ENCODE measurements around the gene CDH20.

Gene CDH20

GRCh38 chr18:61589724-61590065 is 256.5 kb downstream of the CDH20 start:
- Histone ChIP-seq H3K4me3 (ENCODE audit: low read depth, low read length) (no peak overlapping the region), H3K9me3 (ENCODE audit: control insufficient read depth, insufficient read depth, low read length) (no peaks in the 10 kb centered on the region), H3K9ac (ENCODE audit: low read depth, low read length) (no peak overlapping the region), H3K27me3 (ENCODE audit: control insufficient read depth, insufficient read depth, low read length) (no peaks in the 10 kb centered on the region), H3K4me1 (ENCODE audit: control insufficient read depth, insufficient read depth, low read length) (no peaks in the 10 kb centered on the region), H3K27ac (ENCODE audit: low read depth, low read length) (no peak overlapping the region), H3K36me3 (ENCODE audit: control insufficient read depth, insufficient read depth, low read length) (no peaks in the 10 kb centered on the region)

DNA sequence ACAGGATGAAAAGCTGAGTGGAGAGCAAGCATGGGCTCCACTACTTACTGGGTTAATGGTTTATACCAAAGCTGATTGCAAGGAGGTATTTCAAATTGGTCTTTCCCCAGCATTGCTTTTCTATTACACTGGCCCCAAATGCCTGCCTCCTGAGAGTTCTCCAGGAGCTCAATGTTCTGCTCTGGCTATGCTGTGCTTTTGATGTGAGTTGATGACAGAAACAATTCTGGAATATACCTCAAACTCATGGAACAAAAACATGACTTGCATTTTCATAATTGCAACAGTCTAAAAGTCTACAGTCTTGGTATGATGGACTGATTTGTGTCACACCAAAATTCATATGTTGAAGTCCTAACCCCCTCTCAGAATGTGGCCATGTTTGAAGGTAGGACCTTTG is 258.0 kb downstream of the CDH20 start:
- no peak overlapping the region for H3K27ac ChIP-seq (ENCODE audit: low read depth, low read length)

DNA sequence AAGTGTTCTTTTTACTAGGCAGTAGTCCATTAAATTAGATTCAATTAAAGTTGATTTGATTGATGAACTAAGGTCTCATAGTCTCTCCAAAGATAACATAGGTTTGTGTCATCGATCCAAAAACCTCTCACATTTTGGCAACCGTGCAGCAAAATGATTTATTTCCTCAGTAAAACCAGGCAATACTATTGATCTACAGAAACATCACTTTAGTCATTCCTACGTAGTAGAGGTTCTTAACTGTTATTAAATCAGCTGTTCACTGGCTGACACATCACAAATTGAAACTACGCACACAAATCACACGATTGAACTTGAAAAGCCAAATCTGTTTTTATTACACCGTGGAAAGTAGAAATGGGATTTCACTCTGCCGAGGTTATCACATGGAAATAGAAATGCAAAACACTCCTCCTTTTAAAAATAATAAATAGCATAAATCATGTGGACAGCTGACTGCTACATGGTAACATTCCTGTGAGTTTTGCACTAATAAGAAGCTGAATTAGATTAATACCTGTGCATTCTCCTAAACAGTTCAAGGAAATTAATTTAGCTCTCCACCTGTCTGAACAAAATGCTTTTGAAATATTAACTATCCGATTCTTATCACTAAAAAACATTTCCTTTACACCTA is 262.5 kb downstream of the CDH20 start:
- Histone ChIP-seq H3K27me3 (ENCODE audit: control insufficient read depth, insufficient read depth, low read length) (no peaks in the 10 kb centered on the region), H3K27ac (ENCODE audit: low read depth, low read length) (no peak overlapping the region), H3K9ac (ENCODE audit: low read depth, low read length) (no peak overlapping the region), H3K36me3 (ENCODE audit: control insufficient read depth, insufficient read depth, low read length) (no peaks in the 10 kb centered on the region), H3K4me1 (ENCODE audit: control insufficient read depth, insufficient read depth, low read length) (peaks cover 12% of the 10 kb centered on the region; the same call in 1 of the 2 replicates), H3K4me3 (ENCODE audit: low read depth, low read length) (no peak overlapping the region), H3K9me3 (ENCODE audit: control insufficient read depth, insufficient read depth, low read length) (no peaks in the 10 kb centered on the region)

More for the DNA sequence above, 258.0 kb downstream of the CDH20 start:
- no peak overlapping the region for H3K9ac ChIP-seq (ENCODE audit: low read depth, low read length)
- no peaks in the 10 kb centered on the region for H3K36me3 ChIP-seq (ENCODE audit: control insufficient read depth, insufficient read depth, low read length)
- H3K27me3 ChIP-seq (ENCODE audit: control insufficient read depth, insufficient read depth, low read length) = no peaks in the 10 kb centered on the region
- no peaks in the 10 kb centered on the region for H3K4me1 ChIP-seq (ENCODE audit: control insufficient read depth, insufficient read depth, low read length)
- no peak overlapping the region for H3K4me3 ChIP-seq (ENCODE audit: low read depth, low read length)
- no peaks in the 10 kb centered on the region for H3K9me3 ChIP-seq (ENCODE audit: control insufficient read depth, insufficient read depth, low read length)

GRCh38 chr18:61596296-61596695 is 263.1 kb downstream of the CDH20 start:
- no peak overlapping the region for H3K9ac ChIP-seq (ENCODE audit: low read depth, low read length)
- H3K36me3 ChIP-seq (ENCODE audit: control insufficient read depth, insufficient read depth, low read length) = no peaks in the 10 kb centered on the region
- no peaks in the 10 kb centered on the region for H3K27me3 ChIP-seq (ENCODE audit: control insufficient read depth, insufficient read depth, low read length)
- no peaks in the 10 kb centered on the region for H3K9me3 ChIP-seq (ENCODE audit: control insufficient read depth, insufficient read depth, low read length)
- H3K4me3 ChIP-seq (ENCODE audit: low read depth, low read length) = no peak overlapping the region
- no peak overlapping the region for H3K27ac ChIP-seq (ENCODE audit: low read depth, low read length)
- H3K4me1 ChIP-seq (ENCODE audit: control insufficient read depth, insufficient read depth, low read length) = peaks cover 12% of the 10 kb centered on the region; the same call in 1 of the 2 replicates

GRCh38 chr18:61597316-61597715 is 264.1 kb downstream of the CDH20 start:
- Histone ChIP-seq H3K9me3 (ENCODE audit: control insufficient read depth, insufficient read depth, low read length) (no peaks in the 10 kb centered on the region), H3K9ac (ENCODE audit: low read depth, low read length) (no peak overlapping the region), H3K27ac (ENCODE audit: low read depth, low read length) (no peak overlapping the region), H3K36me3 (ENCODE audit: control insufficient read depth, insufficient read depth, low read length) (no peaks in the 10 kb centered on the region), H3K4me1 (ENCODE audit: control insufficient read depth, insufficient read depth, low read length) (peaks cover 12% of the 10 kb centered on the region; the same call in 1 of the 2 replicates), H3K4me3 (ENCODE audit: low read depth, low read length) (no peak overlapping the region), H3K27me3 (ENCODE audit: control insufficient read depth, insufficient read depth, low read length) (no peaks in the 10 kb centered on the region)

DNA sequence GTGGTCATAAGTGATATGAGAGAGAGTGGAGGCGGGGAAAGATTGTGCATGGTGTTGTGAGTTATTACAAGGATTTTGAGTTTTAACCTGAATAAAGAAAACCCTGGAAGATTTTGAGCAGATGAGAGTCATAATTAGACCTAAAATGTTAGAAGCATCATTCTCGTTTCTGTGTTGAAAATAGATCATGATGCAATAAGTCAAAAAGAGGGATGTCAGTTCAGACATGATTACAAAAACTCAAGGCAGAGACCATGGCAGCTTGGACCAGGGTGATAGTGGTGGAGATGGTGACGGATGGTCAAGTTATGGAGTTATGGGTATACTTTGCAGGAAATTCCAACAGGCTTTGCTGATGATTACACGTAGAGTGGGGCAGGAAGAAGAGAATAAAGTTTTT is 267.2 kb downstream of the CDH20 start:
- Histone ChIP-seq H3K27ac (ENCODE audit: low read depth, low read length) (no peak overlapping the region), H3K9me3 (ENCODE audit: control insufficient read depth, insufficient read depth, low read length) (no peaks in the 10 kb centered on the region), H3K4me3 (ENCODE audit: low read depth, low read length) (no peak overlapping the region), H3K27me3 (ENCODE audit: control insufficient read depth, insufficient read depth, low read length) (no peaks in the 10 kb centered on the region), H3K4me1 (ENCODE audit: control insufficient read depth, insufficient read depth, low read length) (peaks cover 21% of the 10 kb centered on the region), H3K36me3 (ENCODE audit: control insufficient read depth, insufficient read depth, low read length) (no peaks in the 10 kb centered on the region), H3K9ac (ENCODE audit: low read depth, low read length) (no peak overlapping the region)

GRCh38 chr18:61602836-61603235 is 269.6 kb downstream of the CDH20 start:
- no peaks in the 10 kb centered on the region for H3K9me3 ChIP-seq (ENCODE audit: control insufficient read depth, insufficient read depth, low read length)

More at GRCh38 chr18:61602836-61603235, 269.6 kb downstream of the CDH20 start:
- peaks cover 44% of the 10 kb centered on the region for H3K4me1 ChIP-seq (ENCODE audit: control insufficient read depth, insufficient read depth, low read length)
- H3K27ac ChIP-seq (ENCODE audit: low read depth, low read length) = no peak overlapping the region
- H3K4me3 ChIP-seq (ENCODE audit: low read depth, low read length) = no peak overlapping the region
- H3K36me3 ChIP-seq (ENCODE audit: control insufficient read depth, insufficient read depth, low read length) = no peaks in the 10 kb centered on the region
- H3K9ac ChIP-seq (ENCODE audit: low read depth, low read length) = no peak overlapping the region
- H3K27me3 ChIP-seq (ENCODE audit: control insufficient read depth, insufficient read depth, low read length) = no peaks in the 10 kb centered on the region

Measured in HUES48 (cell line).